Measurements from ENCODE around the gene CRELD1. TPM values are rescaled to one million over a fixed set of nuclear protein-coding genes. Genes with fewer than 3 reads are reported as not detected.

CRELD1 gene
- total and polyA plus RNA-seq, 2 of the 13 experiments (the other 11 are each of a cell fraction or from before 2014, with no cell fraction given): 27.1 to 61.9 TPM

GRCh38 chr3:9976721-9977709, 43.4 kb downstream of the CRELD1 start (continued):
- TF ChIP-seq ZNF318 (CRISPR knock-in tag; IDR thresholded peaks at IDR 0.05) (no peak), REPIN1 (CRISPR knock-in tag; IDR thresholded peaks at IDR 0.05; ENCODE audit: borderline replicate concordance, low read depth) (no peak), SNRNP70 (IDR thresholded peaks at IDR 0.05; ENCODE audit: low read depth, low read length) (no peak), ZBTB25 (CRISPR knock-in tag; IDR thresholded peaks at IDR 0.05) (no peak), TCF12 (IDR thresholded peaks at IDR 0.05) (no peak), TCF12 (CRISPR knock-in tag; IDR thresholded peaks at IDR 0.05) (no peak), ZNF335 (CRISPR knock-in tag; IDR thresholded peaks at IDR 0.05) (no peak), ZNF850 (CRISPR knock-in tag; conservative IDR thresholded peaks at IDR 0.05) (no peak), NFIB (CRISPR knock-in tag; IDR thresholded peaks at IDR 0.05; ENCODE audit: borderline replicate concordance) (no peak), ZSCAN20 (CRISPR knock-in tag; IDR thresholded peaks at IDR 0.05; ENCODE audit: borderline replicate concordance) (no peak), MTF2 (CRISPR knock-in tag; IDR thresholded peaks at IDR 0.05; ENCODE audit: borderline replicate concordance) (no peak), NFATC3 (CRISPR knock-in tag; IDR thresholded peaks at IDR 0.05) (no peak), GLMP (CRISPR knock-in tag; IDR thresholded peaks at IDR 0.05; ENCODE audit: borderline replicate concordance) (no peak), ZNF337 (CRISPR knock-in tag; IDR thresholded peaks at IDR 0.05; ENCODE audit: borderline replicate concordance, low read depth) (no peak), ZNF331 (CRISPR knock-in tag; IDR thresholded peaks at IDR 0.05) (no peak; the same call in 1 of the 2 replicates), MED13 (CRISPR knock-in tag; IDR thresholded peaks at IDR 0.05) (no peak), RFX5 (IDR thresholded peaks at IDR 0.05; ENCODE audit: low read depth, low read length) (no peak)
